Measurements from ENCODE around the gene ALG1L2. TPM values are rescaled to one million over a fixed set of nuclear protein-coding genes. Genes with fewer than 3 reads are reported as not detected.
"Not testable (repeated sequence)": the region's sequence is repeated elsewhere in the genome, so short reads cannot be mapped to it uniquely, and the experiment has no call there.

ALG1L2 gene
- total RNA-seq, 1 donor from 2014 or later, result not detected

- DNase-seq (ENCODE audit: low spot score), result no peak
These were observed 12.2 kb downstream of the ALG1L2 start for GRCh38 chr3:130093741-130094391.

GRCh38 chr3:130094491-130094941, 12.9 kb downstream of the ALG1L2 start:
- not testable (repeated sequence) for DNase-seq (ENCODE audit: low spot score)

GRCh38 chr3:130095858-130096257, 14.2 kb downstream of the ALG1L2 start:
- not testable (repeated sequence) for DNase-seq (ENCODE audit: low spot score)

- DNase-seq (ENCODE audit: low spot score), result not testable (repeated sequence)
These were observed 15.5 kb downstream of the ALG1L2 start for GRCh38 chr3:130097096-130097495.

GRCh38 chr3:130097690-130098638, 16.3 kb downstream of the ALG1L2 start:
- DNase-seq (ENCODE audit: low spot score), result not testable (repeated sequence)

GRCh38 chr3:130098639-130099385, 17.2 kb downstream of the ALG1L2 start:
- DNase-seq (ENCODE audit: low spot score), result not testable (repeated sequence)

GRCh38 chr3:130102545-130102944, 20.9 kb downstream of the ALG1L2 start:
- DNase-seq (ENCODE audit: low spot score), result not testable (repeated sequence)

- not testable (repeated sequence) for DNase-seq (ENCODE audit: low spot score)
These were observed 22.6 kb downstream of the ALG1L2 start for GRCh38 chr3:130104191-130104590.

GRCh38 chr3:130107333-130107995, 25.8 kb downstream of the ALG1L2 start:
- DNase-seq (ENCODE audit: low spot score), result not testable (repeated sequence)

GRCh38 chr3:130108836-130109585, 27.4 kb downstream of the ALG1L2 start:
- DNase-seq (ENCODE audit: low spot score), result not testable (repeated sequence)

GRCh38 chr3:130110386-130111169, 28.9 kb downstream of the ALG1L2 start:
- DNase-seq (ENCODE audit: low spot score), result peak; percentile 54

GRCh38 chr3:130111185-130111864, 29.7 kb downstream of the ALG1L2 start:
- peak; percentile 99 for DNase-seq (ENCODE audit: low spot score)

- peak; percentile 98 for DNase-seq (ENCODE audit: low spot score)
These were observed 30.5 kb downstream of the ALG1L2 start for GRCh38 chr3:130111865-130112747.

- not testable (repeated sequence) for DNase-seq (ENCODE audit: low spot score)
These were observed 31.1 kb downstream of the ALG1L2 start for GRCh38 chr3:130112748-130113073.

- not testable (repeated sequence) for DNase-seq (ENCODE audit: low spot score)
These were observed 33.8 kb downstream of the ALG1L2 start for GRCh38 chr3:130115400-130115799.

GRCh38 chr3:130117933-130118332, 36.3 kb downstream of the ALG1L2 start:
- no peak for DNase-seq (ENCODE audit: low spot score)

- DNase-seq (ENCODE audit: low spot score), result peak; percentile 39
These were observed 38.2 kb downstream of the ALG1L2 start for GRCh38 chr3:130119824-130120223.

- not testable (repeated sequence) for DNase-seq (ENCODE audit: low spot score)
These were observed 38.7 kb downstream of the ALG1L2 start for GRCh38 chr3:130120291-130120690.

All from umbilical cord (tissue), 2 donors.